Transverse colon (tissue), 4 donors: Measurements from ENCODE around the gene TSG101.

Experiments used
- EP300 ChIP-seq: sonication (generic); formaldehyde crosslinking; IDR thresholded peaks from one replicate; pipeline ENCODE4 v1.6.1; 2017; ENCODE audit warnings: antibody characterized with exemption, low read depth
- POLR2AphosphoS5 ChIP-seq, 3 donors: sonication (generic); formaldehyde crosslinking; IDR thresholded peaks; one replicate each; pipeline ENCODE4 v1.6.1; 2016; ENCODE audit warnings: antibody characterized with exemption in 3 of 3
- TF ChIP-seq, protein P1 (sequence below), 5 experiments: fragments of 200-600 bp in 3 of 5; fragments of 450-650 bp in 2 of 5; sonication (generic) in 3 of 5; IDR thresholded peaks; 1 replicate in 2 of 5; 2 replicates in 3 of 5; pipeline ENCODE4 v1.5.1; 2016 to 2017; ENCODE audit warnings: antibody characterized with exemption in 5 of 5, inconsistent platforms in 3 of 5, mild to moderate bottlenecking in 2 of 5, moderate library complexity in 1 of 5

DNA sequence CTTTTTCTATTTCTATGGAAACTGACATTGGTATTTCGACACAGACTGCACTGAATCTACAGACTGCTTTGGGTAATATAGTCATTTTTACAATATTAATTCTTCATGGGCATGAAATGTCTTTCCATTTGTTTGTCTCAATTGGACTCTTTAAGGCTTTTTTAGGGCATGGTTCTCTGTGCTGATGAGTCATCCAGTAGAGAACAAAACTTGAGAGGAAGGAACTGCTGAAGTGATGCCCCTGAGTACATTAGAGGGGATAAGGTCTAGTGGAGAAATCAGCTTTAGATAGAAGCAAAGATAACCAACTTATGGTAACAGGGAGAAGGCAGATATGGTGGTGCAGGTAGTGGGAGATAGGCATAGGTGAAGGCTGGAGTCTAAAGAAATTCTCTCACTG lies 25.1 kb downstream of the TSG101 start:
- TF ChIP-seq, protein P1, sequence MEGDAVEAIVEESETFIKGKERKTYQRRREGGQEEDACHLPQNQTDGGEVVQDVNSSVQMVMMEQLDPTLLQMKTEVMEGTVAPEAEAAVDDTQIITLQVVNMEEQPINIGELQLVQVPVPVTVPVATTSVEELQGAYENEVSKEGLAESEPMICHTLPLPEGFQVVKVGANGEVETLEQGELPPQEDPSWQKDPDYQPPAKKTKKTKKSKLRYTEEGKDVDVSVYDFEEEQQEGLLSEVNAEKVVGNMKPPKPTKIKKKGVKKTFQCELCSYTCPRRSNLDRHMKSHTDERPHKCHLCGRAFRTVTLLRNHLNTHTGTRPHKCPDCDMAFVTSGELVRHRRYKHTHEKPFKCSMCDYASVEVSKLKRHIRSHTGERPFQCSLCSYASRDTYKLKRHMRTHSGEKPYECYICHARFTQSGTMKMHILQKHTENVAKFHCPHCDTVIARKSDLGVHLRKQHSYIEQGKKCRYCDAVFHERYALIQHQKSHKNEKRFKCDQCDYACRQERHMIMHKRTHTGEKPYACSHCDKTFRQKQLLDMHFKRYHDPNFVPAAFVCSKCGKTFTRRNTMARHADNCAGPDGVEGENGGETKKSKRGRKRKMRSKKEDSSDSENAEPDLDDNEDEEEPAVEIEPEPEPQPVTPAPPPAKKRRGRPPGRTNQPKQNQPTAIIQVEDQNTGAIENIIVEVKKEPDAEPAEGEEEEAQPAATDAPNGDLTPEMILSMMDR (IDR thresholded peaks at IDR 0.05), result no peak
- TF ChIP-seq EP300 (no peak), POLR2AphosphoS5 (IDR thresholded peaks at IDR 0.05) (no peak)
